HG03103 (cell line): ENCODE measurements around the gene PCYT2.

Experiments
- ATAC-seq: cut with Tn5 transposase; IDR thresholded peaks from one replicate; pipeline ENCODE4 v1.9.1; 2021; ENCODE audit warnings: low read depth; ENCODE audit not compliant: unreplicated experiment

Gene PCYT2

GRCh38 chr17:81859906-81860755 lies 51.1 kb downstream of the PCYT2 start, which contains the start of gene P4HB:
Gene P4HB (minus strand): TSS chr17:81860535. CDS start chr17:81860471, 64 bp downstream.
- ATAC-seq, result no peak

- ATAC-seq, result no peak
Measured at GRCh38 chr17:81858967-81859905, 52.0 kb downstream of the PCYT2 start.

GRCh38 chr17:81858170-81858966 lies 52.8 kb downstream of the PCYT2 start:
- no peak for ATAC-seq

- no peak for ATAC-seq
Measured at GRCh38 chr17:81854974-81855774, 56.0 kb downstream of the PCYT2 start.

- ATAC-seq, result no peak
Measured at GRCh38 chr17:81852237-81852636, 59.0 kb downstream of the PCYT2 start.

GRCh38 chr17:81851423-81851822 lies 59.8 kb downstream of the PCYT2 start:
- no peak for ATAC-seq
